Mucosa of rectum (tissue), 2 donors: ENCODE results near the gene STK16.
"Not testable (repeated sequence)": the region's sequence is repeated elsewhere in the genome, so short reads cannot be mapped to it uniquely, and the experiment has no call there.

Experiments used
- H3K27ac ChIP-seq, 2 donors: one replicate each; pipeline ENCODE4 v1.7.0; 2013; ENCODE audit warnings: inconsistent platforms in 2 of 2, low read depth in 2 of 2, low read length in 2 of 2
- H3K27me3 ChIP-seq, 2 donors: one replicate each; pipeline ENCODE4 v1.7.0; 2013; ENCODE audit warnings: low read length in 2 of 2; ENCODE audit not compliant: control insufficient read depth in 2 of 2, insufficient read depth in 2 of 2
- H3K36me3 ChIP-seq, 2 donors: one replicate each; pipeline ENCODE4 v1.7.0; 2013; ENCODE audit warnings: low read length in 2 of 2; ENCODE audit not compliant: control insufficient read depth in 2 of 2, insufficient read depth in 2 of 2
- H3K4me1 ChIP-seq, 2 donors: one replicate each; pipeline ENCODE4 v1.7.0; 2013; ENCODE audit warnings: low read length in 2 of 2, mild to moderate bottlenecking in 1 of 2; ENCODE audit not compliant: control insufficient read depth in 2 of 2, insufficient read depth in 2 of 2
- H3K4me3 ChIP-seq, 2 donors: one replicate each; pipeline ENCODE4 v1.7.0; 2013; ENCODE audit warnings: low read length in 2 of 2
- H3K9ac ChIP-seq, 2 donors: one replicate each; pipeline ENCODE4 v1.7.0; 2013; ENCODE audit warnings: low read length in 2 of 2, low read depth in 1 of 2, mild to moderate bottlenecking in 1 of 2
- H3K9me3 ChIP-seq, 2 donors: one replicate each; pipeline ENCODE4 v1.7.0; 2013; ENCODE audit warnings: low read length in 2 of 2; ENCODE audit not compliant: control insufficient read depth in 2 of 2
- donor health status: healthy.
- donor health status: Normal muscosa, but diverticular disease.

STK16 gene

DNA sequence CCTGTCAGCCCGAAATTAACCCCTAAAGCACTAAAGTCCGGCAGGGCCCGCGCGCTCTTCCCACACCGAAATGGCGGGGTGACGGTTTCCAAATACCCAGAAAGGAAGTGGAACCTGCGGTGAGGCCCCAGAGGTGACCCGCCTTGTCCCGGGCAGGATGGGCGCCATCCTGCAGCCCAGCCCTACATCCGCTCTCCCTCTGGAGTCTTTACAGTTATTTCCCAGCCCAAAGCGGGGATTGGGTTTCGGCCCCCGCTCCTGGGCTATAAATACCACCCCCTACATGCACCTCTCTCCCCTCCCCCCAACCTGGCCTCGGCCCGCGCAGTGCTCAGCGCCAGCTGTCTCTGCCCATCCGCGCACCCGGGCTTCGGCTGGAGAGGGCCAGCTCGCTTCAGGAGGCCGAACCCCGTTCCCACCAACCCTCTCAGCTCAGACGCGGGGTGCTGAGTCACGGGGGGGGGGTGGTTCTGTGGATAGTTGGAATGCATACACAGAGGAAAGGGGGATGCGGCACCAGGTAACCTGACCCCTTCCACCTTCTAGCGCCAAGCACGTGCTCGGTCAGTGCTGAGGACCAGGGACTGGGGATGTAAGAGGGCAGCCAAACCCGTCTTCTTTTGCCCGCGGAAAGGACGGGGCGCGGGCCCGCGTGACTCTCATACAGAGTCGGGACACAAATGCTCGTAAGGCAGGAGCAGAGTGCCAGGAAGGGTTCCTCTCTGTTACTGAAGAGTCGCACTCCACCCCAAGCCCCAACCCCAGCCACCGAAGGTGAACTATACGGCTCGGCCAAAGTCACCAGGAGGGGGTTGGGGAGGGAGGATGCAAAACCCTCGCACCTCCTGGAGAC, 7.8 kb downstream of the STK16 start, which contains the start of gene TUBA4B:
TUBA4B (plus strand) TSS at position 344 of the 853 bp plus-strand sequence; CDS start at position 509, 165 bp downstream.
- H3K4me1 ChIP-seq, result peaks cover 49 to 53% of the 10 kb centered on the region in 2 donors
- peaks cover 11 to 18% of the 10 kb centered on the region in 2 donors for H3K36me3 ChIP-seq
- H3K27me3 ChIP-seq, result no peaks in the 10 kb centered on the region
- peak within 1 kb of the TSS; percentile 86 to 88 for H3K9ac ChIP-seq
- peak within 1 kb of the TSS; percentile 67 to 89 for H3K27ac ChIP-seq
- H3K9me3 ChIP-seq, result no peaks in the 10 kb centered on the region
- H3K4me3 ChIP-seq, result peak within 1 kb of the TSS; percentile 68 to 89

DNA sequence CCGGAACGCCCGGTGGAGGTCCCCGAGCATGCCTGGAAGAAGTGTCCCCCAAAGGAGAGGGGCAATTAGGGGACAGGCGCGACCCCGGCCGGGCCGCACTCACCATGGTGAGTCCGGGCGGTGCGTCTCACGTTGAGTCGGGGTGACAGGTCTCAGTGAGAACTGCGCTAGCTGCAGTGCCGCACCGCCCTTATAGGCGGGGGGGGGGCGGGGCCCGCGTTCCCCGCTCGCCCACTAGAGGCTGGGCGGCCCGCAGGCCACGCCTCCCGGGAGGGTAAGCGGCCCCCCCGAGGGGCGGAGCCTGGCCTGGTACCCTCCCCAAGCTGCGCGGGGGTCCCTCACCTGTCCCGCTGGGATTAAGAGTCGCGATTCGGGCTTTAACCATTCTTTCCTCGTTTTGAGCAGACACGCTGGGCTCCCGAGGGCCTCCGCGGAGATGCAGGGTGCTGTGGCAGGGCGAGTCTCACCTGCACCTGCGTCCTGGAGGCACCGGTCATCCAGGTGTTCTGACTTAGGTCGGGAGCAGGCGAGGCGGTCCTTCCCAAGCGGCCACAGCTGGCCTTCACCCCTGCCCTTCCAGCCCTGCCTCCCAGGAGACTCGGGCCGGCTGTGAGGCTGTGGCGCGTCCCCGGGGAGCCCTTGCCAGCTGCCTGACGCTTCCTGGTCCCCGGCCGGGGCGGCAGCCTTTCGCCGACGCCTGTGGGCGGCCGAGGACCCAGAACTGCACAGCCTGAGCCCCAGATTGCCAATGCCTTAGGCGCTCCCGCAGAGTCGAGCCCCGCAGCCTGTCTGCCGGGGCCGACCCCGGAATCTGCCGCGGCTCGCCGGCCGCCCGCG, 8.7 kb downstream of the STK16 start, which contains the start of gene TUBA4A:
TUBA4A (minus strand) TSS at position 166 of the 837 bp plus-strand sequence; CDS start at position 106, 60 bp downstream.
- Histone ChIP-seq H3K9me3 (no peaks in the 10 kb centered on the region), H3K27me3 (peaks cover 0 to 2% of the 10 kb centered on the region in 2 donors), H3K4me3 (peak within 1 kb of the TSS; percentile 68 to 89), H3K36me3 (peaks cover 10 to 14% of the 10 kb centered on the region in 2 donors), H3K4me1 (peaks cover 41 to 45% of the 10 kb centered on the region in 2 donors), H3K27ac (peak within 1 kb of the TSS; percentile 67 to 89), H3K9ac (peak within 1 kb of the TSS; percentile 86 to 88)

DNA sequence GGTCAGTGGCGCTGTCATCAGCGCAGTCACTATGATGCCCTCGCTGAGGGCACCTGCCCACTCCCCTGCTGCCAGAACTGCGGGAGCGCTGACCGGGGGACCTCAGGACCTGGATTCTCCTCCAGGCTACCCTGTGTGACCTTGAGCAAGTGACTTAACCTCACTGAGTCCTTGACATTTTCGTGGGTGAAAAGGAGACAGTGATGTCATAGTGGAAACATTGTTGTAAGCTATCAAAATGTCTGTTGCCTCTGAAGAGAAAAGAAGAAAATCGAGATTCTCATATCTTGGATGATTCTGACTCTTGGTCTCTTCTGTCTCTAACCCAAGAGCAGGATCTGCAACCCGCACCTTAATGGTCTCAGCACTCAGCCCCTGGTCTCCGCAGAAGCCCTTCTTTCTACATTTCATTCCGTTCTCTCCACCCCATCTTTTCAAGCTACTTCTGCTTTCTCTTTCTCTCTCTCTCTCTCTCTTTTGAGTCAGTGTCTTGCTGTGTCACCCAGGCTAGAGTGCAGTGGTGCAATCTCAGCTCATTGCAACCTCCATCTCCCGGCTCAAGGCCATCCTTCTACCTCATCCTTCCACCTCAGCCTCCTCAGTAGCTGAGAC, 9.4 kb downstream of the STK16 start:
- Histone ChIP-seq H3K4me1 (peaks cover 34 to 37% of the 10 kb centered on the region in 2 donors), H3K36me3 (peaks cover 10 to 14% of the 10 kb centered on the region in 2 donors), H3K27me3 (peaks cover 0 to 2% of the 10 kb centered on the region in 2 donors), H3K9ac (peak overlapping the region; percentile 82 to 86), H3K9me3 (no peaks in the 10 kb centered on the region), H3K4me3 (peak overlapping the region; percentile 68 to 89), H3K27ac (peak overlapping the region; percentile 67 to 89)

DNA sequence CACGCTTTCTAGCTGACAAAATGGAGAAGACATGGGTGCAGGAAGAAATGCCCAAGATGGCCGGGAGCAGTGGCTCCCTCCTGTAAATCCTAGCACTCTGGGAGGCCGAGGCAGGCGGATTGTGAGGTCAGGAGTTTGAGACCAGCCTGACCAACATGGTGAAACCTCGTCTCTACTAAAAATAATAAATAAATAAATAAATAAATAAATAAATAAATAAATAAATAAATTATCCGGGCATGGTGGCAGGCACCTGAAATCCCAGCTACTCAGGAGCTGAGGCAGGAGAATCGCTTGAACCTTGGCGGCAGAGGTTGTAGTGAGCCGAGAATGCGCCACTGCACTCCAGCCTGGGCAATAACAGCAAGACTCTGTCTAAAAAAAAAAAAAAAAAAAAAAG, 13.7 kb downstream of the STK16 start:
- not testable (repeated sequence) for H3K4me3 ChIP-seq, H3K4me1 ChIP-seq, H3K9me3 ChIP-seq, H3K27ac ChIP-seq, H3K36me3 ChIP-seq, H3K9ac ChIP-seq, H3K27me3 ChIP-seq

DNA sequence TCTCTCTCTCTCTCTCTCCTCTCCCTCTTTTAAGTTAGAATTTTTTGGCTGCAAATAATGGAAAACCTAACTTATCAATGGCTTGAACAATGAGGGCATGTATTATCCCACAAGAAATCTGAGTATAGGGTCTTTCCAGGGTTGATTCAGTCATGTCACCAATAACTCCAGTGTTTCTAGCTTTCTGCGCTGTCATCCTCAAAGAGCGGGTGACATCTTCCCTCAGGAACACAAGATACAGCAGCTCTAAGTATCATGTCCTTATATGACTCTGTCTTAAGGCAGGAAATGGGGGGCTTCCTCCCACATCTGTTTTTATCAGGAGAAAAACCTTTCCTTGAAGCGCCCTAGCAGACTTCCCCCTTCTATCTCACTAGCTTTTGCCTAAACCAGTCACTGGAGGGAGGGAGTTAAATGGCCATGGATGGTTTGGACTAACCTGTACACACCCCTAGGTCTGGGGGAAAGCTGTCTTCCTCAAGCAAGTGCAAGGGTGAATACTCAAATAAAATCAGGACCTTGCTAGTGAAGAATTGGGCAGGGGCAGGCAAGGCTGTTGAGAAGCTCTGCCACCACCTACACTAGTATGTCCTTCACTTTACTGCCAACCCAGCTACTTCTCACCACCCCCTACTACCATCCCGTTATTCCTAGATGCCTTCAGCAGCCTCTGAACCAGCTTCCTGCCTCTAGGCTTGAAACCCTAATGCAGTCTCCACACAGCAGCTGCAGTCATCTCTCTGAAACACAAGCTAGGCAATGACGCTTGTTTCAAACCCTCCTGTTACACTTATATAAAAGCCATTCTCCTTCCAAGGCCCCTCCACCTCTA, 16.0 kb downstream of the STK16 start:
- no peak overlapping the region for H3K9ac ChIP-seq
- H3K9me3 ChIP-seq, result no peaks in the 10 kb centered on the region
- no peaks in the 10 kb centered on the region for H3K4me1 ChIP-seq
- no peak overlapping the region for H3K4me3 ChIP-seq
- H3K27ac ChIP-seq, result no peak overlapping the region
- peaks cover 0 to 2% of the 10 kb centered on the region in 2 donors for H3K27me3 ChIP-seq
- no peaks in the 10 kb centered on the region for H3K36me3 ChIP-seq

DNA sequence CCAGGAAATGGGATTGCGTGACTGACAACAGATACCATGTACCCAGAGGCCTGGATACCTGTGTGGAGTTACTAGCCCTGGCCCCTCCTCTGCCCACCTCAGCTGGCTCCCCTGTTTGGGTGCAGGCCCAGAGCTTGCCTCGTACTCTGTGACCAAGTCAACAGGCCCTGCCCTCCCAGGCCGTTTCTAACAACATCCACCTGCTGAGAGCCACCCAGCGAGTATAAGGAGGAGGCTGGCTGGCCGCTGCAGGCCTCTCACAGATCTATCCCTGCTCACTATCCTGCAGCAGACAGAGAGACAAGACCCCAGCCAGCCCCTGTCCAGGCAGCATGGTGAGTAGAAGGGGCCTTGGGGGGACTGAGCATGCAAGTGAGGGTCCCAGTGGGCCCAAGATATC, 21.0 kb downstream of the STK16 start:
- H3K27ac ChIP-seq, result no peak overlapping the region
- no peaks in the 10 kb centered on the region for H3K27me3 ChIP-seq
- H3K4me1 ChIP-seq, result peaks cover 0 to 3% of the 10 kb centered on the region in 2 donors
- H3K9ac ChIP-seq, result no peak overlapping the region
- no peaks in the 10 kb centered on the region for H3K9me3 ChIP-seq
- no peaks in the 10 kb centered on the region for H3K36me3 ChIP-seq
- H3K4me3 ChIP-seq, result no peak overlapping the region

DNA sequence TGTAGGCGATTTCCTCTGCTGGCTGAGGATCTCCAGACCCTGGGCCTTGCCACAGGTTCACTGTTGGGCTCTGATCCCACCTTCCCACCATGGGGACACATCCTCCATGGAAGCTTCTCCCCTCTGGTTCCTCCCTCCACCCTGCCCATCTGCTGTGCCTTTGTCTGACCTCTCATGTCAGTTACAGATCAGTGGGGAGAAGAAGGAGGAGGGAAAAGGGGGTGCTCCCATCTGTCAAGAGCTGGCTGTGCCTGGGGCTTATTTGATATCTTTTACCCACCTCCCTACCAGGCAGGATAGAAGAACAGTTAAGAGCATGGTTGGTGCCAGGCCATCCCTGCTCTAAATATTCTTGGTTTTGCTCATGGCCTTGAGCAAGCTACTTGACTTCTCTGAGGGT, 21.6 kb downstream of the STK16 start:
- Histone ChIP-seq H3K27ac (no peak overlapping the region), H3K27me3 (no peaks in the 10 kb centered on the region), H3K9ac (no peak overlapping the region), H3K36me3 (no peaks in the 10 kb centered on the region), H3K9me3 (no peaks in the 10 kb centered on the region), H3K4me3 (no peak overlapping the region), H3K4me1 (peaks cover 0 to 3% of the 10 kb centered on the region in 2 donors)

DNA sequence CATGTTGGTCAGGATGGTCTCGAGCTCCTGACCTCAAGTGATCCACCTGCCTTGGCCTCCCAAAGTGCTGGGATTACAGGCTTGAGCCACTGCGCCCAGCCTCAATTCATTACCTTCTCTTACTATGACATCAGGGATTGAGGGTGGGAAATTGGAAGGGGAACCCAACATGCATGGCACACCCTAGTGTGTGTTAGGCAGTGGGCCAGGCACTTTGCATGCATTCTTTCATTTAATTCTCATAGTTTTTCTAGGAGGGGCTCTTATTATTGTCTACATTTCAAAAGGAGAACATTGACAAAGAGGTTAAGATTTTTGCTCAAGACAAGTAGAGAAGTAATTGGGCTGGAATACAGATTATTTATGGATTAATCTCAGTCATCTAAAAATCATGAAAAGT, 23.0 kb downstream of the STK16 start:
- Histone ChIP-seq H3K36me3 (no peaks in the 10 kb centered on the region), H3K9me3 (no peaks in the 10 kb centered on the region), H3K27ac (no peak overlapping the region), H3K4me1 (peaks cover 0 to 3% of the 10 kb centered on the region in 2 donors), H3K27me3 (no peaks in the 10 kb centered on the region), H3K4me3 (no peak overlapping the region), H3K9ac (no peak overlapping the region)

DNA sequence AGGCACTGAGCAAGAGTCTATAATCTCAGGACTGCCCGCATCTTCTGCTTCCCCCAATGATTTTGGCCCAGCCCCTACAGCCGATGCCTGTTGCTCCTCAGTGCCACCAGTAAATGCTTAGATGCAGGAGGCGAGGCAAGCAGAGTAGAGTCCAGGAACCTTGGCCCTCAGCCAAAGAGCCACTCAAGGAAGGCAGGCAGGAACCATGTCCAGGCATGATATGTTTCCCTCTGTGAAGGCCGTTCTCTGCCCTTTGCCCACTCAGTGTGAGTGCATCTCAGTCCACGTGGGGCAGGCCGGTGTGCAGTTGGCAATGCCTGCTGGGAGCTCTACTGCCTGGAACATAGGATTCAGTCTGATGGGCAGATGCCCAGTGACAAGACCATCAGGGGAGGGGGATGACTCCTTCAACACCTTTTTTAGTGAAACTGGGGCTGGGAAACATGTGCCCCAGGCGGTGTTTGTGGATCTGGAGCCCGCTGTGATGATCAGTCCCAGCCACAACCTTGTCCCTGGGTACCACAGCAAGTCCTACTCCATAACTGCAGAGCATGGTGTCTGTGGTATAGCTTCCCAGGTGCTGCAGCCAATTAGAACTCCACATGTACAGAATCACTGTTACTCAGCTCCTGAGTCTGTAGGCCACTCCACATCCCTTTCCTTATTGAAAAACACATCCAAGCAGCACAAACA, 24.2 kb downstream of the STK16 start:
- no peak overlapping the region for H3K4me3 ChIP-seq
- no peaks in the 10 kb centered on the region for H3K27me3 ChIP-seq
- H3K36me3 ChIP-seq, result no peaks in the 10 kb centered on the region
- no peak overlapping the region for H3K9ac ChIP-seq
- H3K9me3 ChIP-seq, result no peaks in the 10 kb centered on the region
- H3K27ac ChIP-seq, result no peak overlapping the region
- peaks cover 0 to 3% of the 10 kb centered on the region in 2 donors for H3K4me1 ChIP-seq
